ENCODE data around the gene TIRAP. TPM values are rescaled to one million over a fixed set of nuclear protein-coding genes. Genes with fewer than 3 reads are reported as not detected.
A peak's percentile ranks its signal among the peaks of the same experiment; 100 is the strongest.

The TIRAP gene
- total RNA-seq, 1 donor: 9.8 TPM

DNA sequence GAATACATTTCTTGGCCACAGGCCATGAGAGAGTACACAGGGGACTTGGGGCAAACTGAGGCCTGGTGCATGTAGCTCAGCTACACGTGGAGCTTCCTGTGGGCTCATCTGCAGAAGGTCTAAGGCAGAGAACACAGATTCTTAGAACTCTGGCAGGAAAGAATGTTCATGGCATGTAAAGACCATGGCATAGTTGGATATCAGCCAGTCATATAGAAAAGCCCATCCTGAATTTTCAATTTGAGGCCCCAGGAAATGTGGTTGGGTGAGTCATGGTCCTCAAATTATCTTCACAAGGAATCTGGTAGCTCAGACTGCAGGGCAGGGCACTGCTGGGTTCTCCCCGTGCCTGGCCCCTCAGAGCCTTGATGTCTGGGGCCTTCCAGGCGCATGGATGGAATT is 58.9 kb downstream of the TIRAP start:
- no peak overlapping the region for H2AFZ ChIP-seq (ENCODE audit: low read length)
- peaks cover 19% of the 10 kb centered on the region for H3K4me1 ChIP-seq (ENCODE audit: insufficient read depth, low read length)
- H3K27me3 ChIP-seq (ENCODE audit: insufficient read depth, low read length): no peaks in the 10 kb centered on the region
- H3K79me2 ChIP-seq (ENCODE audit: insufficient read depth, low read length): no peaks in the 10 kb centered on the region
- H3K4me3 ChIP-seq (ENCODE audit: insufficient read depth, low read length): no peak overlapping the region
- DNase-seq (ENCODE audit: insufficient read length, low spot score, missing footprints): peak; percentile 87
- H3K27ac ChIP-seq (ENCODE audit: low read depth, low read length): peak overlapping the region; percentile 31
- peaks cover 6% of the 10 kb centered on the region for H4K20me1 ChIP-seq (ENCODE audit: insufficient read depth, low read length)
- H3K4me2 ChIP-seq (ENCODE audit: insufficient read depth, low read length): peak overlapping the region; percentile 20
- TF ChIP-seq, protein P1, sequence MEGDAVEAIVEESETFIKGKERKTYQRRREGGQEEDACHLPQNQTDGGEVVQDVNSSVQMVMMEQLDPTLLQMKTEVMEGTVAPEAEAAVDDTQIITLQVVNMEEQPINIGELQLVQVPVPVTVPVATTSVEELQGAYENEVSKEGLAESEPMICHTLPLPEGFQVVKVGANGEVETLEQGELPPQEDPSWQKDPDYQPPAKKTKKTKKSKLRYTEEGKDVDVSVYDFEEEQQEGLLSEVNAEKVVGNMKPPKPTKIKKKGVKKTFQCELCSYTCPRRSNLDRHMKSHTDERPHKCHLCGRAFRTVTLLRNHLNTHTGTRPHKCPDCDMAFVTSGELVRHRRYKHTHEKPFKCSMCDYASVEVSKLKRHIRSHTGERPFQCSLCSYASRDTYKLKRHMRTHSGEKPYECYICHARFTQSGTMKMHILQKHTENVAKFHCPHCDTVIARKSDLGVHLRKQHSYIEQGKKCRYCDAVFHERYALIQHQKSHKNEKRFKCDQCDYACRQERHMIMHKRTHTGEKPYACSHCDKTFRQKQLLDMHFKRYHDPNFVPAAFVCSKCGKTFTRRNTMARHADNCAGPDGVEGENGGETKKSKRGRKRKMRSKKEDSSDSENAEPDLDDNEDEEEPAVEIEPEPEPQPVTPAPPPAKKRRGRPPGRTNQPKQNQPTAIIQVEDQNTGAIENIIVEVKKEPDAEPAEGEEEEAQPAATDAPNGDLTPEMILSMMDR (IDR thresholded peaks at IDR 0.05; ENCODE audit: extremely low read depth, low read depth, low read length): no peak
- H3K36me3 ChIP-seq (ENCODE audit: insufficient read depth, low read length): no peaks in the 10 kb centered on the region
- no peaks in the 10 kb centered on the region for H3K9me3 ChIP-seq (ENCODE audit: low read depth, low read length)

DNA sequence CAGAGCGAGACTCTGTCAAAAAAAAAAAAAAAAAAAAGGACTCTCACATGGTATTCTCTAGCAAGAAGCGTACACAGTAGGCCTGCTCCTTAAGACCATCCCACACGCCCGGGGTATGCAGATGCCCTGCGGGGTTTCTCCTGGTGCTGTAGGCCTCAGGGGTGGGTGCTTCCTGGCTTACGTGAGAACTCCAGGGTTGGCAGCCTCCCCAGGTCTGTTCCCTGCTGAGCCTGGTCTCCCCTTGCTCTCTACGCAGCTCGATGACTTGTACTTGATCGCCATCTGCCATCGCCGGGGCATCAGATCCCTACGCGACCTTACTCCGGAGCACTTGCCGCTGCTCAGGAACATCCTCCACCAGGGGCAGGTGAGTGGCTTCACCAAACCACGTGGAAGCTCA is 60.2 kb downstream of the TIRAP start:
- H3K27ac ChIP-seq (ENCODE audit: low read depth, low read length): no peak overlapping the region
- no peaks in the 10 kb centered on the region for H3K36me3 ChIP-seq (ENCODE audit: insufficient read depth, low read length)
- no peaks in the 10 kb centered on the region for H3K9me3 ChIP-seq (ENCODE audit: low read depth, low read length)
- DNase-seq (ENCODE audit: insufficient read length, low spot score, missing footprints): no peak
- H3K4me1 ChIP-seq (ENCODE audit: insufficient read depth, low read length): peaks cover 21% of the 10 kb centered on the region
- H3K27me3 ChIP-seq (ENCODE audit: insufficient read depth, low read length): no peaks in the 10 kb centered on the region
- H3K4me2 ChIP-seq (ENCODE audit: insufficient read depth, low read length): no peak overlapping the region
- H3K4me3 ChIP-seq (ENCODE audit: insufficient read depth, low read length): no peak overlapping the region
- peaks cover 6% of the 10 kb centered on the region for H3K79me2 ChIP-seq (ENCODE audit: insufficient read depth, low read length)
- peaks cover 3% of the 10 kb centered on the region for H4K20me1 ChIP-seq (ENCODE audit: insufficient read depth, low read length)
- TF ChIP-seq, protein P1 (IDR thresholded peaks at IDR 0.05; ENCODE audit: extremely low read depth, low read depth, low read length): no peak
- no peak overlapping the region for H2AFZ ChIP-seq (ENCODE audit: low read length)

Small RNA genes lying within 50 kb of the gene (small RNA-seq; reads per million reads assigned to genes)
- gene RN7SL351P: not detected

Other genes with a start within 250 kb of the TIRAP start
- gene CDON, start 220.2 kb upstream of the TIRAP start, total RNA-seq: 12.3 and 15.3 TPM in 2 replicates
- gene RPUSD4, start 71.4 kb upstream of the TIRAP start, total RNA-seq: 36.2 and 36.8 TPM in 2 replicates
- gene FAM118B, start 71.3 kb upstream of the TIRAP start, total RNA-seq: 29.5 and 30.4 TPM in 2 replicates
- 94.6 and 99.5 TPM in 2 replicates for gene SRPRA, start 14.2 kb upstream of the TIRAP start, total RNA-seq
- 8.3 and 11.6 TPM in 2 replicates for gene FOXRED1, start 13.9 kb upstream of the TIRAP start, total RNA-seq
- gene DCPS, start 21.0 kb downstream of the TIRAP start, total RNA-seq: 8.3 TPM in 2 replicates
- 11.8 and 13.8 TPM in 2 replicates for gene ST3GAL4, start 72.6 kb downstream of the TIRAP start, total RNA-seq

Data from osteoblast (primary cell).